ENCODE measurements around the gene ATF2.
"Not testable (repeated sequence)": the region's sequence is repeated elsewhere in the genome, so short reads cannot be mapped to it uniquely, and the experiment has no call there.

ATF2 gene

DNA sequence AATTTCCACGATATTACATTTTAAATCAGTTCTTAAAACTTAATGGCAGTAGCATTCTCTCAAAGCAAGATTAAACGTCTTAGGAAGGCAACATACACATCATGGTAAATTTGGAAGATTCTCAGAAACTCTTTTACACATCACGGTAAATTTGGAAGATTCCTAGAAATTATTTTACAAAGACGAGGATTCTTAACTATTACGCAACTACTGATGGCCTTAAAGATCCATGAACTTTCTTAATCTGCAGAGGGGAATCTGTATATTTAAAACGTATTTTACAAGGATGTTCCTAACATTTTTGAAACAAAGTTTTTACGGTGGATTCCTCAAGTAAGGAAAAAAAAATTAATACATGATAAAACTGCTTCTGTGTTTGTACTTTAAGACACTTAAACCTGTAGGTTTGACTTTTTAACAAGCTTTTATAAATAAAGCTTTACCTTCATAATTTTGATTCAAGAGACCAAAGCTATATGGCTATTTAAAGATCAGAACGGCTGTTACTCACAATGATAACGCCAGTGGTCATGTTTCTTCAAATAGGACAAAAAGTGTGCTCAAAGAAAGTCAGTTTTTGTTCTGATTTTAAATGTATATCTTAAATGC is 1.7 kb downstream of the ATF2 start:
- no peak for DNase-seq (ENCODE audit: low read depth)

DNA sequence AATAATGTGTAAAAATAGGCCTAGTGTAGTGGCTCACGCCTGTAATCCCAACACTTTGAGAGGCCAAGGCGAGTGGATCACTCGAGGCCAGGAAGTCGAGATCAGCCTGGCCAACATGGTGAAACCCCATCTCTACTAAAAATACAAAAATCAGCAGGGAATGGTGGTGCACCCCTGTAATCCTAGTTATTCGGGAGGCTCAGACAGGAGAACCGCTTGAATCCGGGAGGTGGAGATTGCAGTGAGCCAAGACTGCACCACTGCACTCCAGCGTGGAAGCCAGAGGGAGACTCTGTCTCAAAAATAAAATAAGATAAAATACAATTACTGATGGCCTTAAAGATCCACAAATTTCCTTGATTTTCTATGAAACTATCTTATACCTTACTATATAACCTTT is 3.8 kb downstream of the ATF2 start:
- no peak for DNase-seq (ENCODE audit: low read depth)

DNA sequence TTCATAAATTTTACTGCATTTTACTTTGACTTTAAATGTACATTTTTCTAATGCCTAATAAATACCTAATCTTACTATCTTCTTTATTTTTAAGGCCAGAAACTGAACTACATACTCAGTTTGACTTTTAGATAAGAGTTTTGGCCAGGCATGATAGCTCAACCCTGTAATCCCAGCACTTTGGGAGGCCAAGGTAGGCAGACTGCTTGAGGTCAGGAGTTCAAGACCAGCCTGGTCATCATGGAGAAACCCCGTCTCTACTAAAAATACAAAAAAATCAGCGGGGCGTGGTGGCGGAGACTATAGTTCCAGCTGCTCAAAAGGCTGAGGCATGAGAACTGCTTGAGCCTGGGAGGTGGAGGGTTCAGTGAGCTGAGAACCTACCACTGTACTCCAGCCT is 9.1 kb downstream of the ATF2 start:
- DNase-seq (ENCODE audit: low read depth), result no peak

DNA sequence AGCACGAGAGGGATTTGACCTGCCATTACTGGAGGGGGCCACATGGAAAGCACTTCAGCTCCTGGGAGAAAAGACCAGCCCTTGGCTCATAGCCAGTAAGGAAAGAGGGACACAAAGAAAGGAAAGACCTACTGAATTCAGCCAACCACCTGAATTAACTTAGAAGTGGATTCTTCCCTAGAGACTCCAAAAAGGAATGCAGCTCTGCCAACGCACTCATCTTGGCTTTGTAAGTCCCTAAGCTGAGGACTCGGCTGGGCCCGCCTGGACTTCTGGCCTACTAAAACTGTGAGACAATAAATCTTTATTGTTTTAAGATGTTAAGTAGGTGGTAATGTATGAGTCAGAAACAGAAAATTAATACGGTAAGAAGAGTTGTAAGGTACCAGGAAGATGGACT is 11.5 kb downstream of the ATF2 start:
- DNase-seq (ENCODE audit: low read depth), result no peak

DNA sequence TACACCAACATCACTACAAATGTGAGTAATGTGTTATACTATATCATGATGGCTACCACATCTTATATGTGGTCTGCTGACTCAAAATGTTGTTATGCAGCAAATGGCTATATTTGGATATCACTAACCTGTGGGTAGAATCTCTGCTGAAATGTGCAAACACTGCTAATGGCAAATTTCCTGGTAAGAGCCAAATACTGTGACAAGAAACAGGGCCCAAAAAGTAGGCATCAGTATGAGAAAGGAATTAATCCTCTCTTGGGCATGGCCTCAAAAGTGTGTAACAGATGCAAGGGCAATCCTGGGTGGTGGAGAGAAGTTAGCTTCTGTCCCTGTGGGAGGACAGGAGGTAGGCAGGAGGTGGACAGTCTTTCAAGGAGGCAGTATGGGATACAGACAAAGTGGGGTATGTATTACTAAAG is 13.3 kb downstream of the ATF2 start:
- DNase-seq (ENCODE audit: low read depth), result no peak

DNA sequence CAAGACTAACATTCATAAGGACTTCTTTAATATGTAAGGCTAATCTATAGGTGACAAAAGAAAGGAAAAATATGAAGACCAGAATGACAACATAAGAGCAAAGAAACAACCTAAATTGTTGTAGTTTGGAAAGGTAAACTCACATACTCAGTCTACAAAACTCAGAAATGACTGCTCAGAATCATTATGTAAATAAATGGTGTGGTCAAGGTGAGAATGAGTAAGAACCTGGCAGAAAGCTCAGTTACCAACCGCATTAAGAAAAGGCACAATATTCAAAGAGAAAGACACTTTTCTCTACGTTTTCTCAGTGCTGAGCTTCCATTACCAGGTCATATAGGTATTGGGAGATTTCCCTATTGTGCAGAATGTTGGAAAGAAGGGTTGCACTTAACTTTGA is 15.8 kb downstream of the ATF2 start:
- no peak for DNase-seq (ENCODE audit: low read depth)

DNA sequence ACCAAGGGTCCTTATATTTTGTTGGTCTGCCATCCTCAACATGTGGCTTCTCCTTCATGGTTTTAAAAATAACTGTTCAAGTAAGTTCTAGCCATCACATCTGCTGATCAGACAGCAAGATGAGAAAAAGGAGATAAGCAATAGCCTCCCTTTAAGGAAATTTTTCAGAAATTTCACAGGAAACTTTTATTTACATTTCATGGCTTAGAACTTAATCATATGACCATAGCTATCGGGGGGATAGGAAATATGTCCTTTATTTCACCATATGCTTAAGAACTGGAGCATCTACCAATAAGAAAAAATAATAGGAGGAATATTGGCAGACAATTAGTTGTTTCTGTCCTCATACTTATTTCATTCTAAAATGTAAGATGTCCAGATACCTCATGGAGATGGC is 16.2 kb downstream of the ATF2 start:
- DNase-seq (ENCODE audit: low read depth), result no peak

DNA sequence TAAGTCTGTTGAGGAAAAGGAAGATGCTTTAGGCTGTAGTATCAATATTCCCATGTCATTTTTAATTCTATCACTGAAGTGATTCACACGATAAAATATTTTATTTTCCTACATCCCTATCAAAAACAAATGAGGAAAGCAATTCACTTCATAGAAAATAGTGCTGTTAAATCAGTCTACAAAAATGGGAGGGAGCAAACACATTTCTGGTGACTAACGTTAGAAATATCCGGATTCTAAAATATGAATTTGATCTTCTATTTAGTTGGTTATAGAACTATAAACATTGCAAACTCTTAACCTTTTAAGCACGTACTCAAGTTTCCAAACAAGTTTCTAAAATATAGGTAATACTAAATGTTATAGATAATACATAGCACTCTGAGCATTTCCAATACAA is 20.8 kb downstream of the ATF2 start:
- DNase-seq (ENCODE audit: low read depth), result no peak

DNA sequence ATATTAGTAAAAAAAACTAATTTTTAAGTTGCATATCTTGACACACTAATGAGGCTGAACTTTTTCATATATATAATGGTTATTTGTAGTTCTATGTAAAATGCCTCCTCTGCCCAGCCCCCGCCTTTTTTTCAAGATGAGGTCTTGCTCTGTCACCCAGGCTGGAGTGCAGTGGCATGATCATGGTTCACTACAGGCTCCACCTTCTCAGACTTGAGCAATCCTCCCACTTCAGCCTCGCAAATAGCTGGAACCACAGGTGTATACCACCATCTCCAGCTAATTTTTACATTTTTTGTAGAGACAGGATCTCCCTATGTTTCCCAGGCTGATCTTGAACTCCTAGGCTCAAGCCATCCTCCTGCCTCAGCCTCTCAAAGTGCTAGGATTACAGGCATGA is 24.3 kb downstream of the ATF2 start:
- no peak for DNase-seq (ENCODE audit: low read depth)

DNA sequence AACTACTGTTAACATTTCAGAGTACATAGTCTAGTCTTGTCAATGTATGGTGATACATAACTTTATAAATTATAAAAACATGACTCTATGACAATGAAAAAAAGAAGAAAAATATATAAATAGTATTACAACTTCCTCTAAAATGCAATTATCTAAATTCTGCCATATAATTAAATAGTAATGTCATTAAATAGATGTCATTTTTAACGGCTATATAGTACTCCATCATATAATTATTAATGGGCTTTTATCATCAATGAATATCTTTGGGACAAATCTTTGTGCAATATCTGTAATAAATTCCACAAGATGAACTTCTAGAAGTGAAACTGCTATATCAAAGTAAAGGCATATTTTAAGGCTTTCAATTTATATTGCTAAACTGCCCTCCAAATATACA is 24.8 kb downstream of the ATF2 start:
- DNase-seq (ENCODE audit: low read depth), result no peak

DNA sequence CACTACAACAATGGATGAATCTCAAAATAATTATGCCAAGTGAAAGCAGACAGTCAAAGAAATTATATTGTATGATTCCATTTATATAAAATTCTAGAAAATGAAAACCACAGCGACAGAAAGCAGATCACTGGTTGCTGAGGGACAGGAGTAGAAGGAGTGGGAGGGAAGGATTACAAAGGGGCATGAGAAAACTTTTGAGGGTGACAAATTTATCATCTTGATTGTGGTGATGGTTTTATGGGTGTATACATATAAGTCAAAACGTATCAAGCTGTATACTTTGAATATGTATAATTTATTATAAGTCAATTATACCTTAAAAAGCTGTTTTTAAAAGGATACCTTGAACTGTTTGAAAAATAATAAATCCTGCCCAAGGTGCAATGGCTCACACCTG is 27.7 kb downstream of the ATF2 start:
- no peak for DNase-seq (ENCODE audit: low read depth)

DNA sequence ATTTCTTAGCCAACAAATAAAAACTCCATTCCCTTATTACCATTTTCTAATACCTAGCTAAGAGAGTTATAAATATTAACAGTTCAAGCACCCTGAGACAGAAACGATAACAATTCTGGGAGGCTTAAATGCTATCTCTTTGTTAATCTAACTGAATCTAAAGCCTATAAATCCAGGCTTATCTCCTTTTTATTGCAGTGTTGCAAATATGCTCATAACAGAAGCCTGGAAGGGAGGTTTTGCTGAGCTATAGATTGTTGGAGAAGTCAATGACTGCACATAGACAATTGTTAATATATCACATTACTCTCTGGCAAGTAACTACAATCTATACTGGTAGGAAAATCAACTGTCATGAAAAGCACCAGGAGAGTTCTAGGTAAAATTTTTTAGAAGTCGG is 30.2 kb downstream of the ATF2 start:
- DNase-seq (ENCODE audit: low read depth), result no peak

DNA sequence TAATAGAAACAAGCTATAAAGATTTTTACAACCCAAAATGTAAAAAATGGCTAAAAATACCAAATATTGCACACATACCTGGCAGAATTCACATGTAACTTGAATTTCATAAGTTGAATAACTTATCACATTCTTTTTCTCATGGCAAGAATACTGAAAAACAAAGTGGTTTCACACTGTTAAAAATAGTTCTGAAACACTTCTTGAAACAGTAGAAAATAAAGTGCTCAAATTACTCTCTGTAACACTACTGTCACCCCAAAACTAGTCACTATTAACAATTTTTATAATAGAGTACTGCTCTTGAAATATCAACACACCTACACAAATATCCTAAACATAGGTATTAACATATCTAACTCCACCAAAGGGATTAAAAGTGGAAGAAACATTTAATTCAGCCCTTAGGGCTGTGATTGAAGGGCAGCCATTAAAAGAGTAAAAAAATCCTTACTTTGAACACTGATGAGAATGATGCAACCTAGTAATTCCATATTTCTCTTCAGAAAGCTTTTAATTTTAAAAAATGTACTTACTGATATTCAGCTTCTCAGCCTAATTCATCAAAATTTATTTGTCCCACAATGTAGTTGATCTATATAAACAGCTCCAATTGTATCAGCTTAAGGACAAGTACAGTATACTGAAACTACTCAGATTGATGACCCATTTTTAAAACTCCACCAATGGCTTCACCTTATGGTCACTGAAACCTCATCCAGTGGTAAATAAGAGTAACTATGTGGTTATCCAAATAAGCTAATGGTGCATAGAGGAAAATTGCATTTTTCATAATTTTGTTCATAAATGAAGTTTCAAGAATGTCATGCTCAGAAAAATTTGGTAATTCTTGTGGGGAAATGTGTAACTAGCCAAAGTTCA is 31.4 kb downstream of the ATF2 start:
- no peak for DNase-seq (ENCODE audit: low read depth)

DNA sequence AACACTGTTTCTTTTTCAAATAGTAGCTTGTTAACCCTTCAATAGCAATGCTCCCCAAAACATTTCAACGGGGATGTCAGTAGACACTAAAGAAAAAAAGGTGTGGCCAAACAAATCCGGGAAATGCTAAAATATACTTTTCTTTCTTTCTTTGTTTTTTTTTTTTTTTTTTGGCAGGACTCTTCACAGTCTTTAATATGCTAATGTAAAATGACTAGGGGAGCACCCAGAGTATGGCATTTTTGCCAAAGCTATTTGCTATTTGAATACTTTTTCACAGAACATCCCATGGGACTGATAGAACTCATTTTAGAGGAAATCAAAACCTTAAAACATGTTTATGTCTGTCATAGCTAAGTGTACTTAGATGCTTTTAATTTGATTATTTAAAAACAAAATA is 32.1 kb downstream of the ATF2 start:
- no peak for DNase-seq (ENCODE audit: low read depth)

DNA sequence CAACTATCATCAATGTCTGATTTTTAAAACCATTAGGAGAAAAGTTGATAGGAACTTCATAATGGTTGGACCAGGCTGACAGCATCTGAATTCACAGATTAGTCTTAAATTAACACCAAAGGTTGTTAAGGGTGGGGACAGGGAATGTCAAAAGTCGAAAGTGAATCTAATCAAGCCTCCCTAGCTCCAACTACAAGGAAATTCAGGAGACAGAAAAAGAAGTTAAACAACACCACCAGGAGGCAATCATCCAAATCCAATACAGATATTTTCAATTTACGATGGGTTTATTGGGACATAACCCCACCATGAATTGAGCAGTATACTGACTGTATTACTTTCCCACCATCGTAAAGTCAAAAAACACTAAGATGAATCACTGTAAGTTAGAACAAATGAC is 32.8 kb downstream of the ATF2 start:
- DNase-seq (ENCODE audit: low read depth), result no peak

DNA sequence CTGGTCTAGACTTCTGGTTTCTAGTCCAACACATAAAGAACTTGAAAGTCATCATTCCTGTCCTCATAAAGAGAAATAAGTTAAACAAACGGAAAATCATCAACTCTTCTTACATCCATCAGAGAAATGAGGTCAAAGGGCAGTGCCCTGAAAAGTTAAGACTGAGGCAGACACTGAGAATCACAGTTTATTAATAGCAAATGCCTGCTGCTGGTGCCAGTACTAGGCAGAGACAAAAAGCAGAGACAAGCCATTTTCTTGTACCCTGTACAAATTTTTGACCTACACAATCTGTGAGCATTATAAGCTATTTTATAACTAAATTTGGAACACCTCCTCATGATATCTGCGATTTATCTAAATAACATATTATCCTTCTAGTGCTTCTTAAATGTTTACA is 36.8 kb downstream of the ATF2 start:
- DNase-seq (ENCODE audit: low read depth), result no peak

DNA sequence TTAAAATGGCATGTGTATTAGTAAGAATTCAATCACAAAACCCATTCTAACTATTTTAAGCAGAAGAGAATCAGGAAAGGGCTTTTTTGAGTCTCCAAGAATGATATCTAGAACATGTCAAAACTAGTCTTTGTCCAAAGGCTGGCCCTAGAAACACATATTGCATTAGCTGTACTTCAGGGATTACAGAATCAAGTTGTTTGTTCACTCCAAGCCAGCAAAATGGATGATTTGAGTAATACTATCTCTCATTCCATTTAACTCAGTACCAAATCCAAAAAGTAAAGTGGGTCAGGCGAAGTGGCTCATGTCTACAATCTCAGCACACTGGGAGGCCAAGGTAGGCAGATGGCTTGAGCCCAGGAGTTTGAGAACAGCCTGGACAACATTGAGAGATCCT is 41.3 kb downstream of the ATF2 start:
- no peak for DNase-seq (ENCODE audit: low read depth)

DNA sequence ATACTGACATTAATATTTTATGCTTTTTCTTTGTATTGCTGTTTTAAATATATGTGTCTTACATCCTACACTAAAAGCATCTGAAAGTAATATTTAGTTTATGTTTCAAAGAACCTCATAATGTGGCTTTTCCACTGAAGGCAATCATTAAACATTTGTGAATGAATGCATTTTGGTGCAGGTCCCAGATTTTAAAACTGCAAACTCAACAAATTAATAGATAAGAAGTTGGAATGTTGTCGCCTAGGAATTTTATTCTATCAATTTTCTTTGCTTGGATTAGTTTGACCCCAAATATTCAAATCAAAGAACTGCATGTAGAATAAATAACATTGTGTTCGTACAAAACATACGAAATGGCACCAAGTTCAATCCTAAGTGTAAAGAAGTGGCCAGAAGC is 44.7 kb downstream of the ATF2 start:
- no peak for DNase-seq (ENCODE audit: low read depth)

DNA sequence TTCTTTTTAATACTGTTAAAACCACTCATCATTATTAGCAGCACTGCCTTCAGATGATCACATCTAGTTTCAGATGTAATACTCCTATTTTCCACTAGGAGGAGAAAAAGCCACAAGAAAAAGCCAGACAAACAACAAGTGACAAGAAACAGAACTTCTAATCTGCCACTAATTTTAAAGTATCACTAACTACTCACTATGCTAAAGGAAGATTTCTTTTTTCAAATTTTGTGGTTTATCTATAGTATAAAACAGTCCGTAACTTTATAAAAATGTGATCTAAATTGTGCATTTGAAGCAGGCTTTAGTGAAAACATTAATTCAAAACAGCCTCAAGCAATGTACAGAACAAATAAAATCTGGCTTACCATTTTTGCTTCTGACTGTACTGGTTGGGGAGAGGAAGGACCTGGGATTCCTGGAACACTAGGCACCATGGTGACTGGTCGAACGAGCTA is 56.8 kb downstream of the ATF2 start:
- no peak for DNase-seq (ENCODE audit: low read depth)

DNA sequence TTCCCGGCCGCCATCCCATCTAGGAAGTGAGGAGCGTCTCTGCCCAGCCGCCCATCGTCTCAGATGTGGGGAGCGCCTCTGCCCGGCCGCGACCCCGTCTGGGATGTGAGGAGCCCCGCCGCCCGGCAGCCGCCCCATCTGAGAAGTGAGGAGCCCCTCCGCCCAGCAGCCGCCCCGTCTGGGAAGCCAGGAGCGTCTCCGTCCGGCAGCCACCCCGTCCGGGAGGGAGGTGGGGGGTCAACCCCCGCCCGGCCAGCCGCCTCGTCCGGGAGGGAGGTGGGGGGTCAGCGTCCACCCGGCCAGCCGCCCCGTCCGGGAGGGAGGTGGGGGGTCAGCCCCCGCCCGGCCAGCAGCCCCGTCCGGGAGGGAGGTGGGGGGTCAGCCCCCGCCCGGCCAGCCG is 59.9 kb downstream of the ATF2 start:
- not testable (repeated sequence) for DNase-seq (ENCODE audit: low read depth)

DNA sequence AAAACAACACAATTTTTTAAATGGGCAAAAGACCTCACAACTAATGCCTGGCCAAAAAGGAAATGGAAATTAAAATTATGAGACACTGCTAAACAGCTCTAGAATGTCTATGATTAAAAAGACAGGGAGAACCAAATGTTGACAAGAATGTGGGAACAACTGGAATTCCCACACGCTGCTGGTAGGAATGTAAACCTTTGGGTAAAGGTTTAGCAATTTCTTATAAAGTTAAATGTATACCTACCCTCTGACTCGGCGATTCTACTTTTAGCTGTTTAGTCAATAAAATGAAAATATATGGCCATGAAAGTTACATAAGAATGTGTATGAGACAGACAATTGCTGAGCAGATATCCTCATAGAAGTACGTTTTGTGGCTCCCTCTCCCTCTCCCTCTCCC is 60.9 kb downstream of the ATF2 start:
- DNase-seq (ENCODE audit: low read depth), result no peak

DNA sequence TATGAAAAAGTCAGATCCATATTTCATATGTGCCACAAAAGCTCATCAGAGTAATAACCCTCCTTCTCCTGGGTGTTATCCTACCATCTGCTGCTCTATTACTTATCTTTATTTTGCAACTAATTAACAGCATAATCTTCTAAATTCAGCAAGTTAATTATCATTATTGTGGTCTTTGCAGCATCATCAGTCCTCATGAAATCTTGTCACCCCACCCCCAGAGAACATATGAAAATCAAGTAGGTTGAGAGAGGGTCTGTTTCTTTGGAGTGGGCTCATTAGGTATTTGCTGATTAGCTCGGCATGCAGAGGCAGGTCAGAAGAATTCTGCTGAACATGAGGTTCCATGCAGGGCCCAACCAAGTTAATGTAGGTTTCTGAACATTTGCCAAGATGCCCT is 64.8 kb downstream of the ATF2 start:
- no peak for DNase-seq (ENCODE audit: low read depth)

DNA sequence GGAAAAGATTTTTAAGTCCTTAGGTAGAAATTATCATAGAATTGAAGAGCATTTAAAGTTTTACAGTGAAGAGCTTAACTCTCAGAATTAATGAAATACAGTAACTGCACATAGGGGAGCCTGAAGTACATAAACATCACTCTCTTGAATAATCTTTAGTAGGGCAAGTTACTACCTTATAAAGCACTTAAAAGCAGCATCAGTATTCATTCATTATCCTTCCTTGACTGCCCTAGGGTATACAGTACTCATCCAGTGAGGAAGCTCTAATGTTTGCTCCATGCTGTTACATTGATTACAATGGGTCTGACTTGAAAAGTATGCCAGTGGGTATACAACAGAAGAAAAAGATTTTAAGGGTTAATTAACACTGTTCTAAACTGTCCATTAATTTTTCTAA is 66.5 kb downstream of the ATF2 start:
- DNase-seq (ENCODE audit: low read depth), result no peak

DNA sequence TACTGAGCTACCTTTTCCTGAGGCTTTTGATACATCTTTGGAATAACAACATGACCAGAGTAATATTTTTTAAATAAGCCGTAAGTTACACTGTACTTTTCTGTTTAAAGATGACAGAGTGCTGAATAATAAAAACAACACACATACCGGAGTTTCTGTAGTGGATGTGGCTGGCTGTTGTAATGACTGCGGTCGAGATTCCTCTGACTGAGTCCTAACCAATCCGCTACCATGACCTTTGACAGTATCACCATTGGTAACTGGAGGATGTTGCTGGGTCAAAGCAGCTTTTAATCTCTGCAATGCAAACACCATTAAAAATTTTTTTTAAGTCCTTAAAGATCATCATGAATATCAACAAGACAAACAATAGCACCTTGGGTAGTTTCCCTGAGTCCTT is 70.7 kb downstream of the ATF2 start:
- DNase-seq (ENCODE audit: low read depth), result no peak

Data from stimulated activated CD8-positive, alpha-beta memory T cell treated with anti-CD3 and anti-CD28 coated beads, Interleukin-4, amount 100 ng/mL, for 24 hours (primary cell).